ENCODE measurements around the gene ZNF607. TPM values are rescaled to one million over a fixed set of nuclear protein-coding genes. Genes with fewer than 3 reads are reported as not detected.

Gene ZNF607
- total and polyA plus RNA-seq, 8 donors: 6.5 to 12.3 (median 11.3) TPM

GRCh38 chr19:37654118-37654517 is 65.4 kb downstream of the ZNF607 start:
- Histone ChIP-seq H3K4me3 (peak overlapping the region; percentile 70 to 79), H3K4me1 (peaks cover 8 to 26% of the 10 kb centered on the region in 2 donors), H3K9me3 (peaks cover 0 to 21% of the 10 kb centered on the region in 2 donors), H3K27me3 (no peaks in the 10 kb centered on the region), H3K27ac (peak overlapping the region; percentile 88 to 90), H3K36me3 (peaks cover 0 to 17% of the 10 kb centered on the region in 2 donors)
- ATAC-seq (no peak), DNase-seq (peak in 2 of 4 donors; percentile 3 to 10)
- intact Hi-C loops (cut with DNase I): no loop called here
- no peak for TF ChIP-seq CTCF (IDR thresholded peaks at IDR 0.05)

Other genes with a start within 250 kb of the ZNF607 start
- 1 to 10 TPM; 3.5 to 4.8 TPM for gene ZNF793, start 212.8 kb downstream of the ZNF607 start, total RNA-seq
- gene ZNF793, start 212.8 kb downstream of the ZNF607 start, polyA plus RNA-seq (ENCODE audit: insufficient read length in 6 of 6): 10 to 100 TPM; 27.0 to 39.4 (median 38.5) TPM
- 1 to 10 TPM; 3.4 to 5.1 TPM for gene ZNF571, start 125.0 kb downstream of the ZNF607 start, total RNA-seq
- gene ZNF571, start 125.0 kb downstream of the ZNF607 start, polyA plus RNA-seq (ENCODE audit: insufficient read length in 6 of 6): 10 to 100 TPM; 10.9 to 15.0 (median 11.6) TPM
- gene ZNF540, start 124.9 kb downstream of the ZNF607 start, total RNA-seq: 1 to 10 TPM; 1.9 to 2.3 TPM
- gene ZNF540, start 124.9 kb downstream of the ZNF607 start, polyA plus RNA-seq (ENCODE audit: insufficient read length in 6 of 6): 1 to 10 TPM; 5.1 to 8.7 (median 7.0) TPM
- 10 to 100 TPM; 11.6 to 12.8 TPM for gene ZFP30, start 64.3 kb downstream of the ZNF607 start, total RNA-seq
- 10 to 100 TPM; 22.5 to 28.3 (median 23.9) TPM for gene ZFP30, start 64.3 kb downstream of the ZNF607 start, polyA plus RNA-seq (ENCODE audit: insufficient read length in 6 of 6)
- gene ZNF573, start 59.8 kb upstream of the ZNF607 start, total RNA-seq: 10 to 100 TPM; 12.7 to 15.3 TPM
- gene ZNF573, start 59.8 kb upstream of the ZNF607 start, polyA plus RNA-seq (ENCODE audit: insufficient read length in 6 of 6): 10 to 100 TPM; 16.4 to 30.5 (median 22.2) TPM
- not detected for gene WDR87, start 186.8 kb upstream of the ZNF607 start, total RNA-seq
- under 1 TPM in 4 of 6 donors, not detected in 2; 0.03 to 0.06 (median 0.04) TPM for gene WDR87, start 186.8 kb upstream of the ZNF607 start, polyA plus RNA-seq (ENCODE audit: insufficient read length in 6 of 6)
- 10 to 100 TPM; 37.2 to 59.0 TPM for gene SIPA1L3, start 187.4 kb upstream of the ZNF607 start, total RNA-seq
- gene SIPA1L3, start 187.4 kb upstream of the ZNF607 start, polyA plus RNA-seq (ENCODE audit: insufficient read length in 6 of 6): 10 to 100 TPM; 22.7 to 32.4 (median 25.0) TPM

Data from left lung (tissue), 10 donors.